HG02885 (cell line): Measurements from ENCODE around the gene DAAM2.

Experiments
- ATAC-seq: cut with Tn5 transposase; IDR thresholded peaks from one replicate; pipeline ENCODE4 v1.9.1; 2021; ENCODE audit warnings: mild to moderate bottlenecking; ENCODE audit not compliant: unreplicated experiment, poor library complexity

Gene DAAM2

GRCh38 chr6:39924283-39924682 is 132.1 kb downstream of the DAAM2 start:
- no peak for ATAC-seq

GRCh38 chr6:39925191-39925930 is 133.2 kb downstream of the DAAM2 start:
- ATAC-seq = no peak

DNA sequence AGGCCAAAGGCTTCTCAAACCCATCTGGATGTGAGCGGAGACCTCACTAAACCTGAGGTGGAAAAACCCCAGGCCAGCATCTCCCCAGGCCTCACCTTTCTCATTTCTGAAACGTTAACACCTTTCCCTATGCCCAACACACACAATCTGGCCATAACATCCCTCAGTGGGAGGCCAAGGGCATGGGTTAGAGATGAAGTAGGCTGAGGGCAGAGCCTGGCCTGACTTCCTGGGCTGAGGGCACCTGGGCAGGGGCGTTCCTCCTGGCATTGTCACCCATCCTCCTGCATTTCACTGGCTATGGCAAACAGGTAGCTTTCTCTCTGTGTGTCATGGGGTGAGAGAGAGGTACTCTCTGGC is 133.7 kb downstream of the DAAM2 start:
- no peak for ATAC-seq

GRCh38 chr6:39926668-39927067 is 134.5 kb downstream of the DAAM2 start:
- ATAC-seq = no peak

DNA sequence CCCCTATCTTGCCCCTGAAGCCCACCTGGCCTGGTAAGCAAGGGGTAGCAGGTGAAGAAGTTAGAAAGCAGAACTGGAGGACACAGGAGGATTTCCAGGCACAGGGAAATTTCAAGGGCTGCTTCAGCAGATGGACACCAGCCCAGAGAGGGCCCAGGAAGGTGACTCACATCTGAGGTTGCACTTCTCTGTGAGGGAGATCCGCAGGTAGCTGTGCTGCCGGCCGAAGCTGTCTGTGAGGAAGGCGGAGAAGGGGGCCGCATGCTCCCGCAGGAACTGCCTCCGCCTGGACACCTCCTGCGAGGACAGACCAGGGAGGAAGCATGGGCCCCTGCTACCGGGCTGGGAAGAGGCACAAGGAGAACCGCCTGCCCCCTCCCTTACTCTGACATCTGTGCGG is 135.0 kb downstream of the DAAM2 start:
- no peak for ATAC-seq

- ATAC-seq = no peak
Measured at GRCh38 chr6:39929039-39929732, 137.0 kb downstream of the DAAM2 start.

DNA sequence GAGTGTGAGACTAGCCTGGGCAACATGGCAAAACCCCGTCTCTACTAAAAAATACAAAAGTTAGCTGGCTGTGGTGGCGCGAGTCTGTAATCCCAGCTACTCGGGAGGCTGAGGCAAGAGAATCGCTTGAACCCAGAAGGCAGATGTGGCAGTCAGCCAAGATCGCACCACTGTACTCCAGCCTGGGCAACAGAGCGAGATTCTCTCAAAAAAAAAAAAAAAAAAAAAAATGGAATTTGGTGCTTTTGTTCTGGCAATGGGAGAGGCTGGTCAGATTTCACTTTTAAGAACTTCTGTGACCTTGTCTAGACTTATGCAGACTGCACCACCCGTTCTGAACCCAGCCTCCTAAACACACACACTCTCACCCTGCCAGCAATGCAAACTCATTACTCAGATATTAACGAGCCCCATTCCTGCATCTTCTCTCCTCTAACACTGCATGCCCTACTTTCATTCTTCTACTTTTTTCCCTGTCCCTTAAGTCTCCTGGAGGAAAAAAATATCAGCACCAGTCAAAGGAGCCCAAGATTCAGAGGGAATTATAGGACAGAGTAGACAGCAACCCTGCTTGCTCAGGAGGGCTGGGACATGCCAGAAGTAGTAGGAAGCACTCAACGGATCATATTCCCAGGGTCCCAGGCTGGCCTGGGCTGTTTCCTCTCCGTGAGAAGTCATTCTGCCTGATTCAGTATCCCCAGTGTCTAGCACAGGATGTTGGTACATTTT is 137.7 kb downstream of the DAAM2 start:
- ATAC-seq = no peak

- ATAC-seq = no peak
Measured at GRCh38 chr6:39930540-39930939, 138.4 kb downstream of the DAAM2 start.

- ATAC-seq = no peak
Measured at GRCh38 chr6:39931607-39932006, 139.4 kb downstream of the DAAM2 start.

DNA sequence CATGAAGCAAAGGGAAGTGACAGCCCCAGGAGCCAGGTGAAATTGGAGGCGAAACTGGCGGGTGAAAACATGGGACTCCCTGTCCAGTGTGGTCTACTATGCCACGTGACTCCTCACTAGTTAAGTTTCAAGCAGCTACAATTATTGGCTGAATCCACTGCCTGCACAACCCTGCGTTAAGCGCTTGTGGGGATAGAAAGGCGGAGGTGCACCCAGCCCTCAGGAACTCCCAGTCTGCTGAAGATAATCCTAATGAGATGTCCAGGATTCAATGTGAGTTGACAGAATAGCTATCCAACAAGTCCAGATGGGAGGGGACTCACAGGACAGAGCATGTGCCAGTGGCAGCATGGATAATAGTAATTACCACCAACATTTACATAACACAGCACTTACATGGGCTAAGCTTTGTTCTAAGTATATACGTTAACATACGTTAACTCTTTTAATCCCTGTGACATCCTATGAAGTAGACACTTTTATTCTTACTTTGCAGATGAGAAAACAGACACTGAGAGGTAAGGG is 140.3 kb downstream of the DAAM2 start:
- no peak for ATAC-seq

DNA sequence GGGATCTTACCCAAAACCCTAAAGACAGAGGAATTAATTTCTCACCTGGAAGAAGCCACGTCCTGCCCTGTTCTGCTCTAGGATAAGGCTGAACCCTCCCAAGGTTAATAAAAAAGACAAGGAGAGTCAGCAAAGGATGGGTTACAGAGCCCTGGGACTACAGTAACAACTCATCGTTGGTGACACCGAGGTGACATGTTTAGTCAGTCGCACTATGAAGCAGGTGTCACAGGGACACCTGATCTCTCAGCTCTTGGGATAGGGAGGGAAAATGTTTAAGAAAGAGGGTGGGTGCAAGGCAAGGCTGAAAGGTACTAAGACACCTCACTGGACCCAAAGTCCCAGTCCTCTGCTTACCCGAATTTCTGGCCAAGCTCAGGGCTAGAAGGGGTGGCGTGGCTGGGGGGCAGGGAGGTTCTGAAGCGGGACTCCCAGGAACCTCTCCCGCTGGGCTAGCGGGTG is 141.5 kb downstream of the DAAM2 start:
- no peak for ATAC-seq

- no peak for ATAC-seq
Measured at GRCh38 chr6:39934131-39934757, 142.1 kb downstream of the DAAM2 start, which contains the start of gene MOCS1. Gene MOCS1 (minus strand): TSS chr6:39934462. CDS start chr6:39934417, 45 bp downstream.

- no peak for ATAC-seq
Measured at GRCh38 chr6:39935241-39935640, 143.1 kb downstream of the DAAM2 start.

DNA sequence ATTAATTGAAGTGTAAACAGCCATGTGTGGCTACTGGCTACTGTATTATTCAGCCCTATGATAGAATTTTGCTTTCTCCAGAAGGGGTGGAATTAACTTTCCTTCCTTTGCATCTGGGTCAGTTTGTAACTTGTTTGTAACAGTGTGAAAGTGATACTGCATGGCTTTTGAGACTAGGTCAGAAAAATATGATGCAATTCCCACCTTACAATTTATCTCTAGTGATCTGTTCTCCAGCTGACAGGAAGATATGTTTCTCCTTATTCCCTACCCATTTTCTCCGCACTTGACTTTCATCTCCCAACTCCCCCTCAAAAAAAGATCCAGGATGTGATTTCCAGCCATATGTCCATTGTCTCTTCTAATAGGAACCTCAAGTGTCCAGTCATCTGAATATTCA is 144.7 kb downstream of the DAAM2 start:
- no peak for ATAC-seq

- no peak for ATAC-seq
Measured at GRCh38 chr6:39937686-39938333, 145.6 kb downstream of the DAAM2 start.

DNA sequence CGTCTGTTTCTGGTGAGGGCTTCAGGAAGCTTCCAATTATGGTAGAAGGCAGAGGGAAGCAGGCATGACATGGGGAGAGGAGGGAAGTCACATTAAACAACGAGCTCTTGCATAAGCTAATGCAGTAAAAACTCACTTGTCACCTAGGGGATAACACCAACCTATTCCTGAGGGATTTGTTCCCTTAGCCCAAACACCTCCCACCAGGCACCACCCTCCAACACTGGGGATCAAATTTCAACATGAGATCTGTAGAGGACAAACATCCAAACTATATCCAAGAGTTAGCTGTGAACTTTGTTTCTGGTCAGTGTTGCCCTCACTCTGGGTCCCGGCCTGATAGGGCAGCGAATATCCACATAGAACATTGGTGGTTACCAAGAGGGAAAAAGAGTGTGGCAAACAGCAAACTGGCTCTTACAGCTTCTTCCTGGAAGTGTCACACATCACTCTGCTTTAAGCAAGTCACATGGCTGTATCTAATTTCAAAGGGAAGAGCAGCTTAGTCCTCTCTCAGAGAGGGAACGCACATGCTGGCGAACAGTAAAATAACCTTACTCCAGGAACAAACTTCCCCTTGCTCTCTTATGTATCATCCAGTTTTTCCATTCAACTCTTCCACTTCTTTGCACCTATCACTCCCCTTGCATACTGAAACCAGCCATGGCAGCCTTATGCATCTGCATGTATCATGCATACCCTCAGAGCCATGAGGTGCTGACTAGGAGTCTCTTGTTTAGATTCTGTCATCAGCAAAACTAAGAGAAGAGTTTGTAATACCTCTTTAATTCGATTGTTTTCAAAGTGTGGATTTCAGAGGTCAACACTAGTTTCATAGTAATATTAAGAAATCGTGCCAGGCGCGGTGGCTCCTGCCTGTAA is 146.8 kb downstream of the DAAM2 start:
- ATAC-seq = no peak

DNA sequence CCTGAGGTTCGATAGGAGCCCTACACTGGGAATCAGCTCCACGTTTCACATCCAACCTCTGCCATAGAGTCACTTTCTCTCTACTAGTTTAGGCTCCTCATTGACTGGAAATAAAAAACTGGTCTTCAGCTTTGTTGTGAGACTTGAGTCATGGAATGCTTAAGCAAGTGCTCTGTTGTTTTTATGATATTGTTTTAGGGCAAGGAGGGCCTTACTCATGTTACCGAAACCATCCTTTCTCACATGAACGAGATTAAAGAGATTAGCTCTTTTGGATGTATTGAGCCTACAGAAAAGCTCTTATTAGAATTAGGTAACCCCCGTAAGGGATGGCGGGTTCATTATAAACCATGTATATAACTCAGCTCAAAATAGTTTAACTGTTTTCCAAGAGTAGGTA is 149.0 kb downstream of the DAAM2 start:
- ATAC-seq = no peak

- no peak for ATAC-seq
Measured at GRCh38 chr6:39941820-39942219, 149.6 kb downstream of the DAAM2 start.
